HL-60/S4 treated with retinoic acid at 250 ng/mL for 4 days and 3 days (cell line): Measurements from ENCODE around the gene SVBP.

Source experiments
- in situ Hi-C: fragments of 300-500 bp; cut with MboI; formaldehyde crosslinking; loops from 2 replicates; pipeline ENCODE4 v1.7.0; 2022; ENCODE audit warnings: low sequenced_read_pairs

The SVBP gene

GRCh38 chr1:42765832-42766740 is 51.1 kb downstream of the SVBP start:
- in situ Hi-C loops: no loop called here

DNA sequence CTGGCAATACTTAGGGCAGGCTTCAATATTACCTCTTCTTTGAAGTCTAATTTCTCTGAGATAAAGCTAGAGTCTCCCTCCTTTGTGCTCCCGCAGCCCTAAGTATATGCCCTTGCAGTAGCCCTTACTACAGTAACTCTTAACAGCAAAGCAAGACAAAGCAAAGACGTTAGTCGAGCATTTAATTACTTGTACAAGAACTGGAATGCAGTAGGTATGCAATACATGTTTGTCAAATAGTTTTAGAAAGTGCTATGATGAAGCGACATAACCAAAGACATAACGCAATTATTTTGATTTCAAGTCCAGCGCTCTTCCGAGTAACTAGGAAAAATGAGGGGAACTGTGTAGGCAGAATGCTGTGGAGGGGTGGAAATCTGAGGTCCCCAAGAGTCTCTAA is 51.9 kb downstream of the SVBP start:
- in situ Hi-C loops: no loop called here

DNA sequence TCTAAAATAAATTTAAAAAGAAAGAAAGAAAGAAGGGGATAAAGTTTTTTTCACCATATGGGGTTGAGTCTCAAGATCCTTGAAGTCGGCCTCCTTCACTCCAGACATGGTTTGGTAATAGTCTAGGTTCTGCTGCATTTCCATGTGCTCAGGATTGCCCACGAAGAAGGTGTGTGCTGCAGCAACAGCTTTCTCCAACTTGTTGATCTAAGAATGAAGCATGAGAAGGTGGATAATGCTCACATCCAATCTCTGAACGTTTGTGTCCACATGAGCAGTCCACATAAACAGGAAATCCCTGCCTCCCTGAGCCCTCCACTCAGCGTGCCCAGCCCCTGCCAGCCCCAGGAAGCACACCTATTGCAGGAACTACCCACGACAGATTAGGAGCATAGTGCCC is 54.9 kb downstream of the SVBP start:
- in situ Hi-C loops: no loop called here

GRCh38 chr1:42761567-42761966 is 55.6 kb downstream of the SVBP start:
- in situ Hi-C loops: no loop called here

DNA sequence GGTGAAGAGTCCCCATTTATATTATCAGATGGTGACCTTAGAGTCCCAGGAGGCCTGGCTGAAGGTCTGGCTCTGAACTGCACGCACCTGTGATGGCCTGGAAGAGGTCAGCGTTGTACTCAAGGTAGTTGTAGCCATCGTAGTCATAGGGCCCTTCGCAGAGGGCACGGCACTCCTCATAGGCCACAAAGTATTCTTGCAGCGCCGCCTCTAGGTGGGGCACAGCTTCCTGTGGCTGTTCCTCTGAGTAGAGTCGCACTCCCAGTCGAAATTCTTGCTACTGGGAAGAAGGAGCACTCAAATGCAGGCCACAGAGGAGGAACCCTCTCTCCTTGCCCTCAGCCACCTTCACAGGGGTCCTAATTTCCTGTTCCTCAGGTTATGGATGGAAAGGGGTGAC is 58.1 kb downstream of the SVBP start:
- in situ Hi-C loops: no loop called here

DNA sequence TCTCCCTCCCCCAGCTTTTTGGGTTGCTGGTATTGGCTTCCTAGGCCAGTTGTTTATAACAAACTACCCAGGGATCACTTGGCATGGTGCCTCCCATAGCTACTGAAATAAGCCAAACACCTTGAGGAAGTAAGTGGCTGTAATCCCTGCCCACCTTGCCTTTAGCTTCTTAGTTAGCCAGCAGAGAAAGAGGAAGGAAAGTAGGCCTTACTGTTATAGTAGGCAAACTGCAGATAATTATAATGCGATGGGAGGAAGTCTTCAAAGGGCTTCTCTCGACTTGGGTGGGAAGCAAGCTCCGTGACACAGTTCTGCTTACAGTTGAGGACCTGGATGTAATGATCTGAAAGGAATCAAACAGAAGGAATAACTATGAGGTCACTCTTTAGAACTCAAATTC is 58.6 kb downstream of the SVBP start:
- in situ Hi-C loops: no loop called here

- in situ Hi-C loops: no loop called here
These were observed 59.3 kb downstream of the SVBP start for GRCh38 chr1:42757892-42758275.
